HEK293 (cell line): Measurements from ENCODE around the gene SUSD2.
"Not testable (repeated sequence)": the region's sequence is repeated elsewhere in the genome, so short reads cannot be mapped to it uniquely, and the experiment has no call there.

Experiments used
- CTCF ChIA-PET: fragments of 350-600 bp; formaldehyde crosslinking; extraction: SDS; loops from one replicate; lab custom pipeline; 2021; ENCODE audit warnings: antibody characterized with exemption; lab: Yijun Ruan, JAX
- POLR2A ChIA-PET: fragments of 300-600 bp; formaldehyde crosslinking; extraction: SDS; loops from one replicate; lab custom pipeline; 2020; ENCODE audit warnings: antibody characterized with exemption, inconsistent platforms; lab: Yijun Ruan, JAX
- H3K27ac ChIP-seq: fragments of 200-500 bp; sonication (Bioruptor generic); 2 replicates; pipeline ENCODE4 v1.5.1; 2014; ENCODE audit warnings: low read depth, low read length, control low read depth, inconsistent platforms; ENCODE audit errors: extremely low read depth
- H3K36me3 ChIP-seq, 2 experiments: fragments of 200-500 bp in 1 of 2; sonication (Bioruptor generic) in 1 of 2; 1 replicate in 1 of 2; 2 replicates in 1 of 2; pipeline ENCODE4 v1.5.1; 2014 to 2017; ENCODE audit warnings: inconsistent platforms in 2 of 2, low read length in 2 of 2; ENCODE audit not compliant: control insufficient read depth in 2 of 2, insufficient read depth in 1 of 2
- H3K4me1 ChIP-seq: fragments of 200-500 bp; sonication (Bioruptor generic); 2 replicates; pipeline ENCODE4 v1.5.1; 2014; ENCODE audit warnings: mild to moderate bottlenecking, low read length, inconsistent platforms; ENCODE audit not compliant: control insufficient read depth, insufficient read depth
- H3K4me3 ChIP-seq: 2 replicates; pipeline ENCODE4 v1.5.1; 2011; ENCODE audit warnings: low read depth, mild to moderate bottlenecking, control low read depth, low read length, moderate library complexity
- H3K9me3 ChIP-seq: fragments of 200-500 bp; sonication (Bioruptor generic); 2 replicates; pipeline ENCODE4 v1.5.1; 2014; ENCODE audit warnings: low read depth, low read length, inconsistent platforms; ENCODE audit not compliant: control insufficient read depth, insufficient read depth
- EGR2 ChIP-seq: fragments of 450-650 bp; formaldehyde crosslinking; IDR thresholded peaks from 2 replicates; pipeline ENCODE4 v1.5.1; 2016; ENCODE audit warnings: low read depth, missing biosample characterization, missing genetic modification characterization
- KLF9 ChIP-seq: fragments of 450-650 bp; formaldehyde crosslinking; IDR thresholded peaks from 2 replicates; pipeline ENCODE4 v1.5.1; 2016; ENCODE audit warnings: missing biosample characterization, missing genetic modification characterization, low read depth
- PRDM6 ChIP-seq: fragments of 450-650 bp; formaldehyde crosslinking; IDR thresholded peaks from 2 replicates; pipeline ENCODE4 v1.5.1; 2017; ENCODE audit warnings: missing biosample characterization, missing genetic modification characterization
- ZBTB48 ChIP-seq: fragments of 450-650 bp; formaldehyde crosslinking; IDR thresholded peaks from 2 replicates; pipeline ENCODE4 v1.5.1; 2016; ENCODE audit warnings: missing biosample characterization, missing genetic modification characterization
- ZNF114 ChIP-seq: fragments of 450-650 bp; formaldehyde crosslinking; IDR thresholded peaks from 2 replicates; pipeline ENCODE4 v1.5.0; 2017; ENCODE audit warnings: missing biosample characterization, missing genetic modification characterization
- ZNF138 ChIP-seq: fragments of 450-650 bp; formaldehyde crosslinking; IDR thresholded peaks from 2 replicates; pipeline ENCODE4 v1.5.1; 2016; ENCODE audit warnings: missing biosample characterization, missing genetic modification characterization, borderline replicate concordance
- ZNF174 ChIP-seq: fragments of 450-650 bp; formaldehyde crosslinking; IDR thresholded peaks from 2 replicates; pipeline ENCODE4 v1.5.0; 2017; ENCODE audit warnings: missing biosample characterization, mild to moderate bottlenecking, missing genetic modification characterization
- ZNF274 ChIP-seq, 2 experiments: fragments of 200-500 bp in 1 of 2; fragments of 450-650 bp in 1 of 2; sonication (Bioruptor generic) in 1 of 2; formaldehyde crosslinking in 1 of 2; IDR thresholded peaks; 2 replicates each; pipeline versions ENCODE4 v1.5.1 to v1.6.1; 2014 to 2016; ENCODE audit warnings: borderline replicate concordance in 1 of 2, inconsistent platforms in 1 of 2, low read length in 1 of 2, missing biosample characterization in 1 of 2, missing genetic modification characterization in 1 of 2
- ZNF280D ChIP-seq: fragments of 450-650 bp; formaldehyde crosslinking; IDR thresholded peaks from 2 replicates; pipeline ENCODE4 v1.5.1; 2016; ENCODE audit warnings: missing biosample characterization, missing genetic modification characterization
- ZNF510 ChIP-seq: fragments of 450-650 bp; formaldehyde crosslinking; IDR thresholded peaks from 2 replicates; pipeline ENCODE4 v1.5.1; 2018; ENCODE audit warnings: mild to moderate bottlenecking, missing genetic modification characterization, missing biosample characterization; ENCODE audit not compliant: insufficient replicate concordance
- ZNF561 ChIP-seq: fragments of 450-650 bp; IDR thresholded peaks from 2 replicates; pipeline ENCODE4 v1.5.1; 2018; ENCODE audit warnings: missing biosample characterization, missing genetic modification characterization, borderline replicate concordance
- ZNF626 ChIP-seq: fragments of 450-650 bp; sonication (Bioruptor Pico); formaldehyde crosslinking; IDR thresholded peaks from 2 replicates; pipeline ENCODE4 v1.5.1; 2018; ENCODE audit warnings: missing biosample characterization, missing genetic modification characterization, inconsistent platforms
- ZNF791 ChIP-seq: fragments of 450-650 bp; formaldehyde crosslinking; IDR thresholded peaks from 2 replicates; pipeline ENCODE4 v1.5.1; 2016; ENCODE audit warnings: missing biosample characterization, missing genetic modification characterization
- TF ChIP-seq, protein P1 (sequence below): fragments of 450-650 bp; formaldehyde crosslinking; IDR thresholded peaks from 2 replicates; pipeline ENCODE4 v1.5.1; 2016; ENCODE audit warnings: missing biosample characterization, missing genetic modification characterization

SUSD2 gene

GRCh38 chr22:24181996-24182899, 961 bp downstream of the SUSD2 start:
- CTCF ChIA-PET: no interaction called here
- Histone ChIP-seq H3K36me3 (peaks cover 0 to 4% of the 10 kb centered on the region in 2 experiments; a peak in 1 of 3 replicates), H3K4me3 (no peak overlapping the region), H3K9me3 (no peaks in the 10 kb centered on the region), H3K27ac (no peak overlapping the region), H3K4me1 (peaks cover 3% of the 10 kb centered on the region; the same call in 1 of the 2 replicates)
- POLR2A ChIA-PET: no interaction called here
- TF ChIP-seq ZNF174 (tag by site-specific recombination) (no peak), ZNF561 (no peak), ZNF510 (no peak), ZNF114 (no peak), ZNF791 (tag by site-specific recombination) (no peak)
- TF ChIP-seq, protein P1, sequence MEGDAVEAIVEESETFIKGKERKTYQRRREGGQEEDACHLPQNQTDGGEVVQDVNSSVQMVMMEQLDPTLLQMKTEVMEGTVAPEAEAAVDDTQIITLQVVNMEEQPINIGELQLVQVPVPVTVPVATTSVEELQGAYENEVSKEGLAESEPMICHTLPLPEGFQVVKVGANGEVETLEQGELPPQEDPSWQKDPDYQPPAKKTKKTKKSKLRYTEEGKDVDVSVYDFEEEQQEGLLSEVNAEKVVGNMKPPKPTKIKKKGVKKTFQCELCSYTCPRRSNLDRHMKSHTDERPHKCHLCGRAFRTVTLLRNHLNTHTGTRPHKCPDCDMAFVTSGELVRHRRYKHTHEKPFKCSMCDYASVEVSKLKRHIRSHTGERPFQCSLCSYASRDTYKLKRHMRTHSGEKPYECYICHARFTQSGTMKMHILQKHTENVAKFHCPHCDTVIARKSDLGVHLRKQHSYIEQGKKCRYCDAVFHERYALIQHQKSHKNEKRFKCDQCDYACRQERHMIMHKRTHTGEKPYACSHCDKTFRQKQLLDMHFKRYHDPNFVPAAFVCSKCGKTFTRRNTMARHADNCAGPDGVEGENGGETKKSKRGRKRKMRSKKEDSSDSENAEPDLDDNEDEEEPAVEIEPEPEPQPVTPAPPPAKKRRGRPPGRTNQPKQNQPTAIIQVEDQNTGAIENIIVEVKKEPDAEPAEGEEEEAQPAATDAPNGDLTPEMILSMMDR (tag by site-specific recombination): peak; percentile 67

- H3K36me3 ChIP-seq, CTCF ChIA-PET, H3K4me3 ChIP-seq, H3K4me1 ChIP-seq, POLR2A ChIA-PET, H3K27ac ChIP-seq, H3K9me3 ChIP-seq: not testable (repeated sequence)
Measured at GRCh38 chr22:24182900-24183246, 1.6 kb downstream of the SUSD2 start.

DNA sequence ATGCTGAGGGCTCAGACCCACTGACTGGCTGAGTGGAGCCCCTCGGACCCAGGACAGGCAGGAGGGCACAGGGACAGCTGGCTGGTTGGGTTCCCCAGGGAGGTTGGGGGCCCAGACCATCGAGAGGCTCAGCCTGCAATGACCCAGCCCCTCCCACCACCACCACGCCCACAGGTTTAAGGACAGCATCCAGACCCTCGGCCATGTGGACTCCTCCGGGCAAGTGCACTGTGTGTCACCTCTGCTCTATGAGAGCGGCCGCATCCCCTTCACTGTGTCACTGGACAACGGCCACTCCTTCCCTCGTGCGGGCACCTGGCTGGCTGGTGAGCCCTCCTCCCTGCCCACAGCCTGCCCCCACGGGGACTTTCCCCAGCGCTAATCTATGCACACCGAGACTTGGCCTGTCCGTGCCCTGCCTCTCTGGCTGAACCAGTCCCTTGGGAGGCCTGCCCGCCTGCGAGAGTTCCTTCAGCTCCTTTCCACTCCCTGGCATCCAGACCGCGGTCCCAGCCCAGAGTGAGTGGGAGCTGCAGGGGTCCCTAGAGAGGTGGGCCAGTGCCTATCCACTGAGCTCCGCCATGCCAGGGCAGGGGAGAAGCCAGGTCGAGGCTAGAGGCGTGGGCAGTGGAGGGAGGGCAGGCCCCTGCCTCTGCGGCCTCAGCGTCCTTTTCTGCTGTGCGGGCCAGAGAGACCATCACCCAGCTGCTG, 2.2 kb downstream of the SUSD2 start:
- no peak overlapping the region for H3K27ac ChIP-seq
- TF ChIP-seq PRDM6 (tag by site-specific recombination) (no peak), ZNF280D (tag by site-specific recombination) (no peak), KLF9 (tag by site-specific recombination) (0 out of 2 replicates have a peak, but pooled peaks have one; percentile 35), ZNF274 (IDR thresholded peaks at IDR 0.05; ENCODE audit: low read length) (no peak), ZNF274 (tag by site-specific recombination; IDR thresholded peaks at IDR 0.05; ENCODE audit: borderline replicate concordance) (no peak), ZNF626 (no peak), EGR2 (tag by site-specific recombination) (peak; percentile 41), ZNF138 (tag by site-specific recombination) (no peak), ZBTB48 (tag by site-specific recombination) (no peak)

More for the DNA sequence above, 2.2 kb downstream of the SUSD2 start:
- H3K4me3 ChIP-seq: no peak overlapping the region
- POLR2A ChIA-PET: no interaction called here
- CTCF ChIA-PET: interaction anchor here (0.8 kb wide), 1 partner anchor 9 kb away, joined by 3 read pairs; no protein-coding TSS in a partner anchor
- no peaks in the 10 kb centered on the region for H3K9me3 ChIP-seq
- no peaks in the 10 kb centered on the region for H3K36me3 ChIP-seq
- peaks cover 3% of the 10 kb centered on the region; the same call in 1 of the 2 replicates for H3K4me1 ChIP-seq
